HG02870 (cell line): ENCODE measurements around the gene NHS.

Source experiments
- ATAC-seq: cut with Tn5 transposase; IDR thresholded peaks from one replicate; pipeline ENCODE4 v1.9.1; 2021; ENCODE audit warnings: mild to moderate bottlenecking, moderate library complexity; ENCODE audit not compliant: unreplicated experiment

The NHS gene

GRCh38 chrX:17580539-17581152 lies 205.6 kb downstream of the NHS start:
- no peak for ATAC-seq

DNA sequence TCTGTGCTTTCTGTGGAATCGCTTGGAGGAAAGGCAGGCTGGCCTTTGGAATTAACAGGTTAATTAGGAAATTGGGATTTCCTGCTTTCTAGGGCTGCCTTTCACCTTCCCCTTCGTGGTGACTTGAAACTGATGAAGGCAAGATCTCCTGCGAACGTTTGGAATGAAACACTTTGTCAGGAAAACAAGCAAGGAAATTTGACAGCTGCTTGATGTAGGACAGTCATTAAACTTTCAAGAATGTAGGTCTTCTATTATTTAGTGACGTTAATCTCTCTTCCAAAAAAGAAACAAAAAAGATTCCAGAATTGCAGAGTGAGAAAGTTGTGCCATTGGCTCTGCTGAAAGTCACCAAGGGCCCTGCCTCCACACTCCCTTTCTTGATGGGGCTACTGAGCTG lies 206.6 kb downstream of the NHS start:
- no peak for ATAC-seq

DNA sequence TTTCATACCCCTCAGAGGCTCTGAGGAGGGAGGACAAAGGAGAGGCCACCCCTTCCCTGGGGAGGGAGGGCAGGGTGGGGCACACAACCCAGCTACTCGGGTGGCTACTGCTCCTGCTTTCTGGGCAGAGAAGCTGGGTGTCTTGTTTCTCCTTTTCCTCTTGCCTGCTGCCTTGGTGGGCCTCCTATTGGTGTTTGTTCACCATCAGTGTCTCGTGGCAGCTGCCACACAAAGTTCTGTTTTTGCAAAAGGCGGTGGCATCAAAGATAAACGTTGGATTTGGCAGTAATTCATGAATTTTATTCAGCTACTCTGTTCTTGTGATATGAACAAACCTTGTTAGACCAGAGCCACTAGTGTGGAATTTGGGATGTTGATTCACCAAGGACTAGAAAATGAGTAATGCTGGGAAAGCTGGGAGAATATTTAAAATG lies 209.3 kb downstream of the NHS start:
- ATAC-seq, result no peak

GRCh38 chrX:17585006-17585405 lies 210.0 kb downstream of the NHS start:
- ATAC-seq, result no peak

DNA sequence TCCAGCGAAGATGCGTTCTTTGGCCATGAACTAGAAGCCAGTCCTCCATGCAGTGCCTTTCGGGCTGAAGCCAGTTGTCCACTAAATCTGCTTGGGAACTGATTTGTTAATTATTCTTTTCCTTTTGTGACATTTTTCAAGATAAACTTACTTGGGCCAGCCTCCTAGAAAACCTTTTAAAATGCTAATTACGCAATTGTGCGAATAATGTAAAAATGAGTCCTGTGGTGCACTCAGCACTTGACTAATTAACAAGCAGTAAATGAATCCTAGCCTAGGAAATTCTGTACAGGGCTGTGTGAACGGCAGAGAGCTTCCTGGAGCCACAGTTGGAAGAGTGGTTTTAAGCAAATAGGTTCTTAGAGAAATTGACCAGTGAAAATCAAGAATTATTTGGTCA lies 212.4 kb downstream of the NHS start:
- ATAC-seq, result no peak

DNA sequence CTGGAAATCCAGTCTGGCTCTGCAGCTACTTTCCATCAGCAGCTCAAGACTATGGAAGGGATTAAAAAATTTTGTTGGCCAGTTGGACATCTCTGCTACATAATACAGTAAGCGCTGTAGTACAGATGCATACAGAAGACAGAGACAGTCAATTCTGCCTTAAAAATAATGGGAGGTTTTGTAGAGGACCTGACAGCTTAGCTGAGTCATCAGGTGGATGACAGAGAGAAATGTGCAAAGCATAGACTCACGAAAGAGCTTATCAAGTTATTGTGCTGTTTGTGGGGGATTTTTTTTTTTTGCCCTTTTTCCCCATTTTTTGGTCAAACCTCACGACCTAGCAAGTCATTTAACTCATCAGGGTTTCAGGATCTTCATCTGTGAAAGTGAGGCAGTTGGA lies 213.3 kb downstream of the NHS start:
- ATAC-seq, result no peak

GRCh38 chrX:17590892-17591740 lies 216.1 kb downstream of the NHS start:
- peak; percentile 75 for ATAC-seq

- no peak for ATAC-seq
Measured at GRCh38 chrX:17591741-17592110, 216.7 kb downstream of the NHS start.

GRCh38 chrX:17592117-17592516 lies 217.1 kb downstream of the NHS start:
- ATAC-seq, result no peak

DNA sequence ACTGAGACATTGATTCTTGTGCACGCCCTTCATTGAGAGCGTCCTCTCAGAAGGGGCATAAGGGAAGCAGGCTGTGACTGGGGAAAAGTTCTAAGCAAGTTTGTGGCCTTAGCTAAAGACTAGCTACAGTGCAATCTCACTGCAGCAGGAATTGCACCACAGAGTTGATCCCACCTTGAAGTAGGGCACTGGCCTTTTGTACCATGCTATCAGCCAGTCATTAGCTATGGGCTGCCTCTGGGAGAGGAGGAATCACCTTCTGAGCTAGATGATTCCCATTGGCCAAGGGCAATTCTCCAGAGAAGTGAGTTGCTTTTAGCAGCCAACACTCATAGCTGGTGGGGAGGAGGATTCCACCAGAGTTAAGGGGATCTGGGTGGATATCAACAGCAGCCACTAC lies 219.7 kb downstream of the NHS start:
- no peak for ATAC-seq

DNA sequence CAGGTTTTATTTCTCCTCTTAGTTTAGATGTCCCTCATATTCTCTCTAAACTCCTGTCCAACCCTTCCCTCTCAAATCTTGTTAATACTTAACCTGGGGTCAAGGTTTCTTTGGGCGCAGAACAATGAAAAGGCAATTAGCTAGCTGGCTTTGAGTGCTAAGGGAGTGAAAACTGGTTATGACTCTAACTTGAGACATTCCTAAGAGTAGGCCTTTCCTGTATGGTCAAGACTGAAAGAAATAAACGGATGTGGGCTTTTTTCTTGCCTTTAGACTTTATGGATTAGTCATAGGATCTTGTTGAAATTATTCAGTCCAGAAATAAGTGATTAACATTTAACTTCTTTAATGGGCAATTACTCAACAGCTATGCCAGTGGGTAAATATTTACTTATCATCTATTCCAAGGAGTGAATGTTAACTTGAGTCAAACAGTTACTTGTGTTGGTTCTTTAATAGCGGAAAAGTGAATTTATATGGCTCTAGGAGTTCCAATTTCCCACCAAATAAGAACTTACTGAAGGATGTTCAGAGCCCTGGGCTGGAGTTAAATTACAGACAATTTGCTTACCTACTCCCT lies 220.5 kb downstream of the NHS start:
- no peak for ATAC-seq

GRCh38 chrX:17596061-17596460 lies 221.1 kb downstream of the NHS start:
- no peak for ATAC-seq

DNA sequence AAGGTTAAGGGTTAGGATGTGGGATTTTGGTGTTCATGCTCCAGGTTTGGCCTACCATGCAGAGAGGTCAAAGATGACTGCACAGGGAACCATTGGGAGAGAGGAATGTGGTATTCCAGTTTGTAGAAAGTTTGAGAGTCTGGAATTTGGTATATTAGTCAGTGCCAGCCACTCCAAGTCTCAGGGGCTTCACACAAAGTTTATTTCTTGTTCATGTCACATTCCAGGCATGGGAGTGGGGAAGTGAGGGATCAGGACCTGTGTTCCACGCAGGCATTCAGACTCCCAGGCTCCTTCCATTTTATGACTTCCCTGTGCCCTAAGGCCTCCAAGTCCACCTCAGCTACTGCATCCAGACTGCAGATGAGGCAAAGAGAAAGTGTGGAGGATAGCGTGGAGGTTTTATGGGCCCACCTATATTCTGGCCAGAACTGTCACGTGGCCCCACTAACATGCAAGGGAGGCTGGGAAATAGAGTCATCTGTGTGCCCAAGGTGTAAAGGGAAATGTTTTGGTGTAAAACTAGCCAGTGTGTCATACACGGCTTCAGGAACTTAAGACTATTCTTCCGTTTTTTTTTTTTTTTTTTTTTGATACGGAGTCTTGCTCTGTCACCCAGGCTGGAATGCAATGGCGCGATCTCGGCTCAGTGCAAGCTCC lies 221.7 kb downstream of the NHS start:
- ATAC-seq, result no peak

GRCh38 chrX:17597327-17597726 lies 222.3 kb downstream of the NHS start:
- no peak for ATAC-seq

DNA sequence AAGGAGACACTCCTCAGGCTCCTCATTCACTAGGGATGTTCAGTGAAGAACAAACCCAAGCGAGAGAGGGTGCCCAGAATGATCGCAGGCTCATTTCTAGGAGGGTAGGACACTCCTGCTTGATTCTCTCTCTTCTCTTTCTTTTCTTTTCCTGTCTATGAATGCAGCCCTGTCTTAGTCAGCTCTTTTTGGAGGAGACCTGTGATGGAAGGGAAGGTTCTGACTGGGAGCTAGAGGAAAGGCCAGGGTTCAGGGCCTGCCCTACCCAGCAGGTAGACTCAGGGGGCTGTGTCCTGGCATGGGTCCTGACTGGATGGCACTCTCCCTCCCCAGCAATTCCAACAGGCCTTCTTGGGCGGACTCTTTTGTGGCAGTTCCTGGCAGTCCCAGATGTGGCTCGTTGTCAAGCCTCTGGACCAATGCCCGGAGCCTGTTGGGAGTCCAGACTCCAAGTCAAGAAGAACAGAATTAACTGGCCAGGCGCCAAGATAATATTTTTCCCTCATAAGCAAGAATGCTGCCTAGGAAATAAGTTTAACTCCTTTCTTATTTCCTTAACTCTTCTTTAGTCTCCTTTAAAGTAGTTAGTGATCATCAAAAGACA lies 222.9 kb downstream of the NHS start:
- ATAC-seq, result no peak

DNA sequence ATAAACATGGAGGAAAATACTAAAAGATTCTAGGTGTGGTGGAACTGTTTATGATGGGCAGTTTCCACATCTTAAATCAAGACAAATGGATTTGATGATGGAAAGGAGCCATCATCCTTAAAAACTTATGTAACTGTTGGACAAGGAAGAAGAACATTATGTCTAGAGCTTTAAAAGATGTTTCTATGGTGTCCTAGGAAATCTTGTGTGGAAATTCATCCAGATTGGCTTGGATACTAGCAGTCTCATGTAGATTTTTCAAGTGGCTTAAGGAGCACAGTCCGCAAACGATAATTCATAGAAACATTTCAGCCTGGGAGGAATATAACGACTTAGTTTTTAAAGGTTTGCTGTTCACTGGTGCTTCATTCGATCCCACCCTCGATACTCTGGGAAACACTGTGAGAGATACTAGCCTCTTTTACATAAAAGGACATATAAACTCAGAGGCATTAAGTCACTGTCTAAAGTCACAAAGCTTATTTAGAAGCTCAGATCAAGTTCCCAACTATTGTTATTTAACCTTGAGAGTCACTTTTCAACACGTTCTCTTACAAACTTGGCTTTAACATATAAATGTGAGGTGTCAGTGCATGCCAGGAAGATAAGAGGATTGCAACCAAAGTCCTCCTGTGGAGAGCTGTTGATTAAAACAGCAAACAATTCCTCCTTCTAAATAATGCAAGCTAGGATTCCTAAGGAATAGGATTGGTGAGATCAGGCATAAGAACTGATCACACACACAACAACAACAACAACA lies 226.6 kb downstream of the NHS start:
- no peak for ATAC-seq

- no peak for ATAC-seq
Measured at GRCh38 chrX:17602245-17602644, 227.2 kb downstream of the NHS start.

DNA sequence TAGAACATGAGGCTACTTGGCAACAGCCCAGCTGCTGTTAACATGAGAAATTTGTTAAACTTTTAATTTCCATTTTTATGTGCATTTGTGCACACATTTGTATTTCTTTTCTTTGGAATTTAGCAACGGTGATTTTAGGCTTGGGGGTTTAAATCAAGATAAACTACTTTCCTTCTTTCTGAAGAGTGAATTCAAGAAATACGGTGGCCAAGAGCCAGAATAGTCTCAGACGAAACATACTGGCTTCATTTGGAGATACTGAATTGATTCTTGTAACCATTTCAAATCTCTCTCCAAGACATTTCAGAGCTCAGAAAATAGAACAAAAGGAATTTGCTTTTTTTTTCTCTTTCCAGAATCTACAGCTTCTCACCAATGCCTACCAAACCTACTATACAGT lies 228.2 kb downstream of the NHS start:
- ATAC-seq, result no peak

DNA sequence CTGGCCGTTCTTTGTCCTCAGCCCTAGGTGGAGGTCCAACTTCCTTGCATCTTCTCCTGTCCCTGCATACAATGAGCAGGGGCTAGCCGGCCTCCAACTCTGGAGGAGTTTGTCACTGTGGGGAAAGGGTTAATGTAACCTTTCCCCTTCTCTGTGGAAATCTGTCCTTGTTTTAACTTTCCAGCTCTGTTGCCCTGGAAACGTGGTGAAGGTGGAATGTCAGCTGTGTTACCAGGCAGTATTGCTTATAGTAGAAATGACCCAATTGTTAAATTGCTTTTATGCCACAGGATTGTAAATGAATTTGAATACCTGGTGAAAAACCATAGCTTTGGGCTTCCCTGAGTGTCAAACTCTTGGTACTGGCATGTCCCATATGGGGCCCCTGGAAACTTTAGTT lies 230.7 kb downstream of the NHS start:
- no peak for ATAC-seq

- no peak for ATAC-seq
Measured at GRCh38 chrX:17606231-17606630, 231.2 kb downstream of the NHS start.

- ATAC-seq, result no peak
Measured at GRCh38 chrX:17608888-17609287, 233.9 kb downstream of the NHS start.
